Measurements from ENCODE around the gene PLXDC1. TPM values are rescaled to one million over a fixed set of nuclear protein-coding genes. Genes with fewer than 3 reads are reported as not detected.
"Not testable (repeated sequence)": the region's sequence is repeated elsewhere in the genome, so short reads cannot be mapped to it uniquely, and the experiment has no call there.

The PLXDC1 gene
- total and polyA plus RNA-seq, 3 experiments from 2014 or later, result 2.5 to 10.3 (median 2.9) TPM

DNA sequence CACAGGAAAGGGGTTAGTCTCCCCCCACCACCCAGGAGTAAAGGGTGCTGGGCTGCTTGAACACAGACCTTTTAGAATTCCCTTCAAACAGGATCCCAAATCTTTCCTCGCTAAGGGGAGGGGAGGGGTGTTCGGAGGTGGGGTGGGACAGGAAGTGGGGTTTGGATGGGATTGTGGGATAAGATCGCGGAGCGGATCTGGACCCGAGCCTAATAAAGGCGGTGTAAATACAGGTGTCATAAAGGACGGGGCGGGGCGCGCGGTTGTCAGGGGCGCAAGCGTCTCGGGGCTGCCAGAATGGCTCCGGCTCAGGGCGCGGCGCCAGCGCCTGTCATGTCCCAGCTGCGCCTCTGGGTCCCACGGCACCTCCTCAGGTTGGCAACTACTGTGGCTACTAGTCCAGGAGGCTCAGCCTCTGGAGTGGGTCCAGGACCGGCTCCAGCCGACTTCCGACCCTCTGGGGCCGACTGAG, 124.4 kb downstream of the PLXDC1 start:
- peaks cover 11% of the 10 kb centered on the region for H3K4me1 ChIP-seq (ENCODE audit: insufficient read depth, low read length)
- H3K27me3 ChIP-seq (ENCODE audit: insufficient read depth, low read length, poor library complexity, severe bottlenecking), result peaks cover 15% of the 10 kb centered on the region
- peak overlapping the region in 1 of 8 donors; percentile 32 for H3K27ac Mint-ChIP-seq
- H3K36me3 Mint-ChIP-seq, result no peaks in the 10 kb centered on the region
- ChIA-PET CTCF (no interaction called here), POLR2A (no interaction called here)
- H3K36me3 ChIP-seq (ENCODE audit: insufficient read depth, low read length), result no peaks in the 10 kb centered on the region
- no peaks in the 10 kb centered on the region for H3K9me3 ChIP-seq (ENCODE audit: low read length)
- H3K27ac ChIP-seq (ENCODE audit: low read depth, low read length), result no peak overlapping the region
- DNase-seq, result peak in 2 of 5 donors; percentile 10 to 53
- peaks cover 18 to 29% of the 10 kb centered on the region in 2 donors for H3K27me3 Mint-ChIP-seq
- H3K9me3 Mint-ChIP-seq, result no peaks in the 10 kb centered on the region
- H3K4me3 Mint-ChIP-seq, result peak overlapping the region in 5 of 7 donors; percentile 9 to 79 (median 50)
- peak overlapping the region; percentile 14 for H3K4me3 ChIP-seq (ENCODE audit: low read length)
- peaks cover 2 to 13% (median 8%) of the 10 kb centered on the region in 3 donors for H3K4me1 Mint-ChIP-seq

DNA sequence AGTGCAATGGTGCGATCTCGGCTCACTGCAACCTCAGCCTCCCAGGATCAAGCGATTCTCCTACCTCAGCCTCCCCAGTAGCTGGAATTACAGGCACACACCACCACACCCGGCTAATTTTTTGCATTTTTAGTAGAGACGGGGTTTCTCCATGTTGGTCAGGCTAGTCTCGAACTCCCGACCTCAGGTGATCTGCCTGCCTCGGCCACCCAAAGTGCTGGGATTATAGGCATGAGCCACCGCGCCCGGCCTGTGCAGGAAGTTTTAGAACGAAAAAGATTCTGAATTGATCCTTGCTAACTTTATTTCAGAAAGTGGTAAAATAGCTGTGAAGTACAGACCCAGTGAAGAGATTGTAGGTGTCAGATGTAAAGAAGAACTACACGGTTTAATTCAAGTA, 125.1 kb downstream of the PLXDC1 start:
- peaks cover 11% of the 10 kb centered on the region for H3K4me1 ChIP-seq (ENCODE audit: insufficient read depth, low read length)
- CTCF ChIA-PET; DNase-seq; H3K36me3 ChIP-seq (ENCODE audit: insufficient read depth, low read length); H3K9me3 Mint-ChIP-seq; H3K9me3 ChIP-seq (ENCODE audit: low read length); H3K36me3 Mint-ChIP-seq; POLR2A ChIA-PET; H3K27ac Mint-ChIP-seq; H3K4me3 ChIP-seq (ENCODE audit: low read length); H3K27ac ChIP-seq (ENCODE audit: low read depth, low read length): not testable (repeated sequence)
- Mint-ChIP-seq H3K4me1 (peaks cover 2 to 13% (median 8%) of the 10 kb centered on the region in 3 donors), H3K4me3 (peak overlapping the region in 1 of 7 donors; percentile 50), H3K27me3 (peaks cover 18 to 24% of the 10 kb centered on the region in 2 donors)
- peaks cover 15% of the 10 kb centered on the region for H3K27me3 ChIP-seq (ENCODE audit: insufficient read depth, low read length, poor library complexity, severe bottlenecking)

DNA sequence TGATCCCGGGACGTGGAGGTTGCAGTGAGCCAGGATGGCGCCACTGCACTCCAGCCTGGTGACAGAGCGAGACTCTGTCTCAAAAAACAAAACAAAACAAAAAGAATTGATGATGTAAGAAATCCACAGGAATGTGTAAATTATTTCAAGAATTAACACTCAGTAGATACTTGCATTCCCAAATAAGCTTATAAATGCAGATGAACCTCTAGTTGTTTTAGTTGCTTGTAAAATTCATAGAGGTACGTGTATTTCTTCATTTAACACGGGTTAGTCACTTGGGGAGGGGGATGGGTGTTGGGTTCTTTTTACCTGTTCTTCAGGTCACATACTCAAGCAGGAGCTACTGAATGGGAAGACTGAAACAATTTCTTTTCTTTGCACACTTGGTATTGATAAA, 128.5 kb downstream of the PLXDC1 start:
- Mint-ChIP-seq H3K27ac (peak overlapping the region in 1 of 8 donors; percentile 55), H3K36me3 (no peaks in the 10 kb centered on the region), H3K9me3 (no peaks in the 10 kb centered on the region), H3K4me1 (peaks cover 2 to 17% (median 13%) of the 10 kb centered on the region in 3 donors), H3K27me3 (peaks cover 15 to 18% of the 10 kb centered on the region in 2 donors), H3K4me3 (no peak overlapping the region)
- DNase-seq, result no peak
- ChIA-PET POLR2A (no interaction called here), CTCF (no interaction called here)
- Histone ChIP-seq H3K36me3 (ENCODE audit: insufficient read depth, low read length) (no peaks in the 10 kb centered on the region), H3K4me3 (ENCODE audit: low read length) (no peak overlapping the region), H3K4me1 (ENCODE audit: insufficient read depth, low read length) (peaks cover 25% of the 10 kb centered on the region), H3K9me3 (ENCODE audit: low read length) (no peaks in the 10 kb centered on the region), H3K27ac (ENCODE audit: low read depth, low read length) (no peak overlapping the region), H3K27me3 (ENCODE audit: insufficient read depth, low read length, poor library complexity, severe bottlenecking) (peaks cover 6% of the 10 kb centered on the region)

DNA sequence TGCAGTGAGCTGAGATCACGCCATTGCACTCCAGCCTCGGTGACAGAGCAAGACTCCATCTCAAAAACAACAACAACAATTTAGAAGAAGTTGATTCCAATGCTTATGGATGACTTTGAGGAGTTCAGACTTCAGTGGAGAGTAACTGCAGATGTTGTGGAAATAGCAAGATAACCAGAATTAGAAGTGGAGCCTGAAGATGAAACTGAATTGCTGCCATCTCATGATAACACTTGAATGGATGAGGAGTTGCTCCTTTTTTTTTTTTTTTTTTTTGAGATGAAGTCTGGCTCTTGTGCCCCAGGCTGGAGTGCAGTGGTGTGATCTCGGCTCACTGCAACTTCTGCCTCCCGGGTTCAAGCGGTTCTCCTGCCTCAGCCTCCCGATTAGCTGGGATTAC, 131.4 kb downstream of the PLXDC1 start:
- H3K9me3 ChIP-seq (ENCODE audit: low read length); H3K36me3 ChIP-seq (ENCODE audit: insufficient read depth, low read length); H3K27me3 ChIP-seq (ENCODE audit: insufficient read depth, low read length, poor library complexity, severe bottlenecking); H3K27ac Mint-ChIP-seq; DNase-seq; POLR2A ChIA-PET; H3K9me3 Mint-ChIP-seq; H3K4me3 Mint-ChIP-seq; H3K4me3 ChIP-seq (ENCODE audit: low read length); H3K36me3 Mint-ChIP-seq; H3K27ac ChIP-seq (ENCODE audit: low read depth, low read length); H3K27me3 Mint-ChIP-seq: not testable (repeated sequence)
- H3K4me1 Mint-ChIP-seq, result peaks cover 6 to 14% (median 14%) of the 10 kb centered on the region in 3 donors
- CTCF ChIA-PET, result interaction anchor here (0.5 kb wide), 1 partner anchor 31 kb away, joined by 3 read pairs; no protein-coding TSS in a partner anchor
- H3K4me1 ChIP-seq (ENCODE audit: insufficient read depth, low read length), result peaks cover 31% of the 10 kb centered on the region

DNA sequence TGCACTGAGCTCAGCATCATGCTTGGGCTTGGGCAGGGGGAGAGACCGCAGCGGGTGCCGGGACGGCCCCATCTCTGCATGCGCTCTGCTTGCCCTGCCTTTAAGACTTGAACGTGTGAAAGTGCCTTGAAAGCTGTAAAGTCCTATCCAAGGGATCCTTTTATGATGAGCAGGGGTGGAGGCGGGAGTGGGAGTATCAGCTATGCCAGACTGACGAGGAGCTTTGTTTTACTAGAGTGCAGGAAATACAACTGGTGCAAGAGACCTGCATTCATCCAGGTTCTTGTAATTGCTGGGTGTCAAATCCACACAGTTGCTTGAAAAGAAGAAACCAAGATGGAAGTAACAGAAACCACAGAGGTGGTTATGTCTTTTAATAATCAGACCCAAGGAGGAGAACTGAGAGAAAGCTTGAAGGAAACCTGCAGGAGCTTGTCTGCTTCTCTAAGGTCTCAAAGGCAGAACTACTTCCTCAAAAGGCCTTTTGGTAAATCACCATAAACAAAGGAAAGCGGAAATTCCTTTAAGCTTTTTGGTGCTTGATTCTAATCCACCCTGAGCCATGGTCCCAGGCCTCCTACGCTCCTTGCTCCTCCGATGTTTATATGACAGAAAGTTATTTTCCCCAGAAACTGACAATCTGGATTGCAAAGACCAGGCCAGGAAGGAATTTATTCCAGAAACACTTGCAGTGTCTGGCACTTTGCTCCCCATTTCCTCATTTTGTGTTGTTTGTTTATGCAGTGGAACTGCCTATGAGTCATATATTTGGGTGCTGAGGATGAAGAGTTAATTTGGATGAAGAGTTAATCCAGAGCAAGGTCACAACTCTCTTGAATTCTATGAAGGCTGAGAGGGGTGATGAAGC, 132.9 kb downstream of the PLXDC1 start:
- H3K4me3 ChIP-seq (ENCODE audit: low read length), result no peak overlapping the region
- H3K4me1 Mint-ChIP-seq, result peaks cover 6 to 14% (median 14%) of the 10 kb centered on the region in 3 donors
- CTCF ChIA-PET, result interaction anchor here (0.9 to 1.1 kb wide), 2 partner anchors 25 to 36 kb away, joined by 3 read pairs; no protein-coding TSS in a partner anchor
- POLR2A ChIA-PET, result no interaction called here
- H3K9me3 Mint-ChIP-seq, result no peaks in the 10 kb centered on the region
- H3K36me3 Mint-ChIP-seq, result no peaks in the 10 kb centered on the region
- no peak overlapping the region for H3K27ac ChIP-seq (ENCODE audit: low read depth, low read length)
- no peaks in the 10 kb centered on the region for H3K27me3 ChIP-seq (ENCODE audit: insufficient read depth, low read length, poor library complexity, severe bottlenecking)
- no peak overlapping the region for H3K4me3 Mint-ChIP-seq
- H3K9me3 ChIP-seq (ENCODE audit: low read length), result no peaks in the 10 kb centered on the region
- DNase-seq, result no peak
- peak overlapping the region in 3 of 8 donors; percentile 21 to 72 (median 72) for H3K27ac Mint-ChIP-seq
- H3K4me1 ChIP-seq (ENCODE audit: insufficient read depth, low read length), result peaks cover 31% of the 10 kb centered on the region
- no peaks in the 10 kb centered on the region for H3K27me3 Mint-ChIP-seq
- H3K36me3 ChIP-seq (ENCODE audit: insufficient read depth, low read length), result no peaks in the 10 kb centered on the region

DNA sequence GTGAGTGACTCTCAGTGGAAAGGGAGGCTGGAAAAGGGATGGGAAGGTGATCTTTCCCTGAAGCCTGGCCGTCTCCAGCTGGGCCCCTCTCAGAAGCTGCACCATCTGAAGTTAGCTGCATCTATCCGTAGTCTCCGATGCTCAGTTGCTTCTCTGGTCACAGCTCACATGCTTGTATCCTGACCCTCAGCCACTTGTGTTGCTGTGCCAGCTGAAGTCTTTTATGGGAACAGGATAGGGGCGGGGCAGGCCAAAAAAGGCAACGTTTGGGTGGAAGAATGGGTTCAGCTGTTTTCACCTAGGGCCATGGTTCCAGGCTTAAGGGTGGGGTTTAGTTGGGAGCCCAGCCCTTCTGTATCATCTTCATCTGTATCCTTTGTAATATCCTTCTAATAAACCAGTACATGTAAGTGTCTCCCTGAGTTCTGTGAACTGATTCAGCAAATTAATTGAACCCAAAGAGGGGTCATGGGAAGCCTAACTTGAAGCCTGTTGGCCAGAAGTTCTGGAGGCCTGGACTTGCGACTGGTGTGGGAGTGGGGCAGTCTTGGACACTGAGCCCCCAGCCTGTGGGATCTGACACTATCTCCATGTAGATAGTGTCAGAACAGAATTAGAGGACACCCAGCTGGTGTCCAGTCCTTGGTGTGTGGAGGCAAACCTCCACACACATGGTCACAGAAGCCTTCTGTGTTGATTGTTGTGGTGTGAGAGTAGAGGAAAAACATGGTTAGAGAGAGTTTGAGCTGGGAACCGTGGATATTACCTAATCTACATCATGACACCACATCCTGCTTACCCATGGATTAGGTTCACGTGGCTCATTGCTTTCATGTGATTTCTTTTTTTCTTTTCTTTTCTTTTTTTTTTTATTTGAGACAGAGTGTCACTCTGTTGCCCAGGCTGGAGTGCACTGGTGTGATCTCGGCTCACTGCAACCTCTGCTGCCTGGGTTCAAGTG, 135.0 kb downstream of the PLXDC1 start:
- CTCF ChIA-PET, result interaction anchor here (0.9 kb wide), 1 partner anchor 137 kb away, joined by 3 read pairs; no protein-coding TSS in a partner anchor
- Histone ChIP-seq H3K27ac (ENCODE audit: low read depth, low read length) (no peak overlapping the region), H3K36me3 (ENCODE audit: insufficient read depth, low read length) (no peaks in the 10 kb centered on the region), H3K27me3 (ENCODE audit: insufficient read depth, low read length, poor library complexity, severe bottlenecking) (no peaks in the 10 kb centered on the region), H3K9me3 (ENCODE audit: low read length) (no peaks in the 10 kb centered on the region), H3K4me3 (ENCODE audit: low read length) (no peak overlapping the region), H3K4me1 (ENCODE audit: insufficient read depth, low read length) (peaks cover 31% of the 10 kb centered on the region)
- no peaks in the 10 kb centered on the region for H3K9me3 Mint-ChIP-seq
- H3K4me1 Mint-ChIP-seq, result peaks cover 6 to 14% (median 14%) of the 10 kb centered on the region in 3 donors
- POLR2A ChIA-PET, result no interaction called here
- peak in 2 of 5 donors; percentile 5 to 68 for DNase-seq
- H3K4me3 Mint-ChIP-seq, result no peak overlapping the region
- no peaks in the 10 kb centered on the region for H3K27me3 Mint-ChIP-seq
- peak overlapping the region in 5 of 8 donors; percentile 6 to 68 (median 51) for H3K27ac Mint-ChIP-seq
- no peaks in the 10 kb centered on the region for H3K36me3 Mint-ChIP-seq

DNA sequence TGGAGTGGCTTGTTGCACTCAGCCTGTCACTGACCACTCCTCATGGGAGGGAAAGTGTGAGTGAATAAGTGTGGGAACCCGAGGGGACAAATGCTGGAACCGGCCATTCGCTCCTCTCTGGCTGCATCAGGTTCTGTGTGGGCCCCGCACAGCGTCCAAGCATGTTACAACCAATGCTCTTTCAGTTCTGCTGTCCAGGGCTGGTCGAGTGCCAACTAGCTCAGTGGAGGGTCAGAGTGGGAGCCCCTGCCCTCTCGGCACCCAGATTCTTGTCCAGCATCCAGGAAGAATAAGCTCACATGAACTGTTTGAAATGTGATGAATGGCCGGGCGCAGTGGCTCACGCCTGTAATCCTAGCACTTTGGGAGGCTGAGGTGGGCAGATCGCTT, 135.9 kb downstream of the PLXDC1 start:
- H3K4me1 Mint-ChIP-seq, result peaks cover 6 to 14% (median 14%) of the 10 kb centered on the region in 3 donors
- ChIA-PET POLR2A (no interaction called here), CTCF (interaction anchor here (0.9 kb wide), 1 partner anchor 138 kb away, joined by 3 read pairs; no protein-coding TSS in a partner anchor)
- no peaks in the 10 kb centered on the region for H3K36me3 ChIP-seq (ENCODE audit: insufficient read depth, low read length)
- peaks cover 31% of the 10 kb centered on the region for H3K4me1 ChIP-seq (ENCODE audit: insufficient read depth, low read length)
- H3K4me3 ChIP-seq (ENCODE audit: low read length), result no peak overlapping the region
- H3K27ac ChIP-seq (ENCODE audit: low read depth, low read length), result no peak overlapping the region
- no peaks in the 10 kb centered on the region for H3K27me3 ChIP-seq (ENCODE audit: insufficient read depth, low read length, poor library complexity, severe bottlenecking)
- DNase-seq, result no peak
- H3K9me3 Mint-ChIP-seq, result no peaks in the 10 kb centered on the region
- H3K36me3 Mint-ChIP-seq, result no peaks in the 10 kb centered on the region
- no peak overlapping the region for H3K27ac Mint-ChIP-seq
- H3K4me3 Mint-ChIP-seq, result no peak overlapping the region
- H3K27me3 Mint-ChIP-seq, result no peaks in the 10 kb centered on the region
- no peaks in the 10 kb centered on the region for H3K9me3 ChIP-seq (ENCODE audit: low read length)

All from CD8-positive, alpha-beta memory T cell (primary cell).